Lung (tissue), 12 donors: ENCODE measurements around the gene HK3. TPM values are rescaled to one million over a fixed set of nuclear protein-coding genes. Genes with fewer than 3 reads are reported as not detected.

Experiments
- ATAC-seq: fragments of 200-7000 bp; cut with Tn5 transposase; one replicate; pipeline ENCODE4 v1.9.1; 2020; ENCODE audit warnings: moderate number of reproducible peaks; ENCODE audit not compliant: insufficient read depth, low FRiP score
- DNase-seq, 3 donors: peaks; one replicate each; pipeline ENCODE4 v3.0.0-alpha.2; 2013 to 2017
- H3K27ac ChIP-seq, 2 donors: one replicate each; pipeline ENCODE4 v1.5.1; 2013; ENCODE audit warnings: mild to moderate bottlenecking in 2 of 2, moderate library complexity in 2 of 2, control low read depth in 1 of 2, inconsistent platforms in 1 of 2, low read depth in 1 of 2, low read length in 1 of 2
- H3K27me3 ChIP-seq, 3 donors: one replicate each; pipeline ENCODE4 v1.5.1; 2013; ENCODE audit warnings: low read length in 2 of 3; ENCODE audit not compliant: control insufficient read depth in 3 of 3, insufficient read depth in 3 of 3
- H3K36me3 ChIP-seq, 4 donors: one replicate each; pipeline ENCODE4 v1.5.1; 2013; ENCODE audit warnings: low read length in 4 of 4, mild to moderate bottlenecking in 1 of 4, moderate library complexity in 1 of 4; ENCODE audit not compliant: control insufficient read depth in 4 of 4, insufficient read depth in 4 of 4
- H3K4me1 ChIP-seq, 5 donors: one replicate each; pipeline ENCODE4 v1.5.1; 2013; ENCODE audit warnings: low read length in 5 of 5, mild to moderate bottlenecking in 2 of 5, moderate library complexity in 1 of 5; ENCODE audit not compliant: control insufficient read depth in 5 of 5, insufficient read depth in 5 of 5
- H3K4me3 ChIP-seq: one replicate; pipeline ENCODE4 v1.5.1; 2013; ENCODE audit warnings: mild to moderate bottlenecking, control low read depth, moderate library complexity
- H3K9ac ChIP-seq, 2 donors: one replicate each; pipeline ENCODE4 v1.5.1; 2013; ENCODE audit warnings: low read length in 2 of 2, control low read depth in 1 of 2; ENCODE audit not compliant: insufficient read depth in 1 of 2
- H3K9me3 ChIP-seq, 4 donors: one replicate each; pipeline ENCODE4 v1.5.1; 2013; ENCODE audit warnings: low read length in 3 of 4, mild to moderate bottlenecking in 1 of 4, moderate library complexity in 1 of 4; ENCODE audit not compliant: control insufficient read depth in 4 of 4, insufficient read depth in 3 of 4
- whole genome bisulfite sequencing, 2 donors: extraction: QIAGEN DNeasy Blood & Tissue Kit; methylation state at CpG; one replicate each; pipeline ENCODE4 v1.1.7; 2013; 5-methylcytosine and 5-hydroxymethylcytosine counted together
- polyA plus RNA-seq, 2 donors: library from polyadenylated mRNA; stranded (reverse); fragments of 200-250 nt; gene quantifications; one replicate each; pipeline ENCODE4 v1.2.1, GENCODE V29; 2013
- total RNA-seq, 2 donors: library from RNA; depleted of rRNA in 1 of 2; stranded (reverse); fragments of >200 nt in 1 of 2; gene quantifications; one replicate each; pipeline ENCODE4 v1.2.1, GENCODE V29; 2014 to 2021
- TF ChIP-seq, protein P1 (sequence below): IDR thresholded peaks from 2 replicates; pipeline ENCODE4 v1.5.1; 2012; ENCODE audit warnings: mild to moderate bottlenecking; ENCODE audit errors: control extremely low read depth, extremely low read depth
- donor health status: control.
- donor health status: control.
- donor health status: Bipolar disorder and iron deficiency.
- donor health status: healthy.
- donor health status: DM: yes; HTN: yes; CAD: no.

HK3 gene
- total and polyA plus RNA-seq, 4 donors = 9.2 to 260 (median 83.8) TPM

DNA sequence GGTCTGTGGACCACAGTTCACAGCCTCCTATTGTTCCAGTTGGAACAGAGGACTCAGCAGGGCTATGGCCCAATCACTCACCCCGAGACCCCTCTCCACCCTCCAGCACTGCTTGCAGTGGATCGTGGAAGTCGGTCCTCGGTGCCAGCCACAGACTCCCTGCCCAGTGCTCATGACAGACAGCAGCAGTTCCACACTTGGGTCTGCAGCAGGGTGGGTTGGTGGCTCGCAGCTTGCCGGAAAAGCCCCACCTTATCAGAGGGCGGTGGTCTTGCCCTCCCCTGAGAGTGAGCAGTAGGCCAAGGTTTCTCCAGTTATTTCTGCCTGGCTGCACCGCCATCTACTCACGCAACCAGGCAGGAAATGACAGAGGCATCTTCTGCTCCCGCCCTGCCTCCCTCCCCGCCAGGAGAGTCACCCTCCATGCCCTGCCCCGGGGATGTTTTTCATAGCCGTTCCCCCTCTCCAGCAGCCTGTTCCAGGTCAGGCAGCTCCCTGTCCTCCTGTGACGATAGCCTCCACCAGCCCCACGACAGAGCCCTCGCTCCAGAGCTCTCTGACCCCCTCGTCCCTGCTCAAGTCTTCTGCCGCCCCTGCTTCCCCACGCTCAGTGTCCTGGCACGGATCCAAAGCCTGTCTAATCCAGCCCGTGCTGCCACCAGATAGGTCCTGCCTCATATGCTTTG lies 54.3 kb downstream of the HK3 start:
- no peaks in the 10 kb centered on the region for H3K36me3 ChIP-seq
- H3K4me1 ChIP-seq = no peaks in the 10 kb centered on the region
- ATAC-seq (no peak), DNase-seq (peak in 1 of 3 donors; percentile 2)
- H3K27me3 ChIP-seq = peaks cover 0 to 18% (median 8%) of the 10 kb centered on the region in 3 donors
- peaks cover 0 to 8% (median 0%) of the 10 kb centered on the region in 4 donors for H3K9me3 ChIP-seq
- TF ChIP-seq, protein P1, sequence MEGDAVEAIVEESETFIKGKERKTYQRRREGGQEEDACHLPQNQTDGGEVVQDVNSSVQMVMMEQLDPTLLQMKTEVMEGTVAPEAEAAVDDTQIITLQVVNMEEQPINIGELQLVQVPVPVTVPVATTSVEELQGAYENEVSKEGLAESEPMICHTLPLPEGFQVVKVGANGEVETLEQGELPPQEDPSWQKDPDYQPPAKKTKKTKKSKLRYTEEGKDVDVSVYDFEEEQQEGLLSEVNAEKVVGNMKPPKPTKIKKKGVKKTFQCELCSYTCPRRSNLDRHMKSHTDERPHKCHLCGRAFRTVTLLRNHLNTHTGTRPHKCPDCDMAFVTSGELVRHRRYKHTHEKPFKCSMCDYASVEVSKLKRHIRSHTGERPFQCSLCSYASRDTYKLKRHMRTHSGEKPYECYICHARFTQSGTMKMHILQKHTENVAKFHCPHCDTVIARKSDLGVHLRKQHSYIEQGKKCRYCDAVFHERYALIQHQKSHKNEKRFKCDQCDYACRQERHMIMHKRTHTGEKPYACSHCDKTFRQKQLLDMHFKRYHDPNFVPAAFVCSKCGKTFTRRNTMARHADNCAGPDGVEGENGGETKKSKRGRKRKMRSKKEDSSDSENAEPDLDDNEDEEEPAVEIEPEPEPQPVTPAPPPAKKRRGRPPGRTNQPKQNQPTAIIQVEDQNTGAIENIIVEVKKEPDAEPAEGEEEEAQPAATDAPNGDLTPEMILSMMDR = no peak
- H3K4me3 ChIP-seq = no peak overlapping the region
- H3K27ac ChIP-seq = no peak overlapping the region
- H3K9ac ChIP-seq = no peak overlapping the region
- WGBS, 2 donors = 53 to 59% methylated on average over 21 of the region's 21 CpGs

GRCh38 chr5:176844281-176844680 lies 54.9 kb downstream of the HK3 start:
- Histone ChIP-seq H3K4me1 (no peaks in the 10 kb centered on the region), H3K9me3 (peaks cover 0 to 8% (median 0%) of the 10 kb centered on the region in 4 donors), H3K27me3 (peaks cover 0 to 18% (median 8%) of the 10 kb centered on the region in 3 donors), H3K4me3 (no peak overlapping the region), H3K27ac (no peak overlapping the region), H3K9ac (no peak overlapping the region), H3K36me3 (no peaks in the 10 kb centered on the region)
- DNase-seq (no peak), ATAC-seq (no peak)
- TF ChIP-seq, protein P1 = no peak
- 83 to 86% methylated on average over 9 to 10 of the region's 10 CpGs for WGBS, 2 donors

- TF ChIP-seq, protein P1 = no peak
- Histone ChIP-seq H3K27ac (no peak overlapping the region), H3K4me1 (no peaks in the 10 kb centered on the region), H3K36me3 (no peaks in the 10 kb centered on the region), H3K9me3 (peaks cover 0 to 8% (median 0%) of the 10 kb centered on the region in 4 donors), H3K9ac (no peak overlapping the region), H3K4me3 (no peak overlapping the region), H3K27me3 (peaks cover 0 to 19% (median 8%) of the 10 kb centered on the region in 3 donors)
- peak in 2 of 3 donors; percentile 8 to 24 for DNase-seq
- 45 to 54% methylated on average over 21 of the region's 21 CpGs for WGBS, 2 donors
- no peak for ATAC-seq
Observed at GRCh38 chr5:176843673-176844072, 55.5 kb downstream of the HK3 start.
